ENCODE measurements around the gene OR5AN1.

DNA sequence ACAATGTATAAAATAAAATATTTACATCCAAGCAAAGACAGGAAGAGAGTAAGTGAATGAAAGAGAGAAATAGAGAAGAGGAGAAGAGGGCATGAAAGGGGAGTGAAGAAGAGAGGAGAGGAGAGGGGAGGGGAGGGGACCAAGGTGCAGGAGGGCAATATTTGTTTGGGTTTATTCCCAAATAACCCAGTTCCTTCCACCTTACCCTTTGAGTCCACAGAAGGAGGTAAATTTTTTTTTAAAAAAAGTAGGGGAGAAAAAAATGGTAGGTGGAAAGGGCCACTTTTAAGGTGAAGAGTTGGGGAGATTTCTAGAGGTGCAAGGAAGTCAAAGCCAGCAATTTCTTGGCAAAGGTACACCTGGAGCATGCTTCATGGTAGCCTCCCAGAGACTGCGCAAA lies 2.1 kb upstream of the OR5AN1 start:
- TF ChIP-seq POLR2AphosphoS5 (IDR thresholded peaks at IDR 0.05), result no peak
- no peak for TF ChIP-seq POLR2A (IDR thresholded peaks at IDR 0.05)
